ENCODE results near the gene SNF8. TPM values are rescaled to one million over a fixed set of nuclear protein-coding genes. Genes with fewer than 3 reads are reported as not detected.

Gene SNF8
- total RNA-seq, 1 donor from 2014 or later = 143 TPM

GRCh38 chr17:48893646-48894508 is 50.8 kb downstream of the SNF8 start:
- peaks cover 3% of the 10 kb centered on the region for H3K27me3 Mint-ChIP-seq
- H3K4me3 Mint-ChIP-seq = peak overlapping the region; percentile 90
- H3K9me3 Mint-ChIP-seq = no peaks in the 10 kb centered on the region
- H3K36me3 Mint-ChIP-seq (ENCODE audit: low read depth) = peaks cover 24% of the 10 kb centered on the region
- DNase-seq = no peak
- intact Hi-C loops (cut with micrococcal nuclease) = loop anchor here (10.0 kb wide), 1 partner anchor 789 kb away; the partner anchor contains the start of genes CBX1 and SNX11
- peaks cover 18% of the 10 kb centered on the region for H3K4me1 Mint-ChIP-seq
- H3K27ac Mint-ChIP-seq = no peak overlapping the region

- Mint-ChIP-seq H3K27ac (peak overlapping the region; percentile 97), H3K36me3 (ENCODE audit: low read depth) (peaks cover 24% of the 10 kb centered on the region), H3K4me3 (peak overlapping the region; percentile 90), H3K27me3 (peaks cover 3% of the 10 kb centered on the region), H3K9me3 (no peaks in the 10 kb centered on the region), H3K4me1 (peaks cover 18% of the 10 kb centered on the region)
- DNase-seq = no peak
- intact Hi-C loops (cut with micrococcal nuclease) = loop anchor here (1.0 to 10.0 kb wide), 5 partner anchors 15 to 788 kb away; partner anchors contain the start of genes CALCOCO2, CBX1, SNF8 and SNX11
Observed at GRCh38 chr17:48892940-48893645, 51.5 kb downstream of the SNF8 start.

- no peak overlapping the region for H3K27ac Mint-ChIP-seq
- DNase-seq = no peak
- no peaks in the 10 kb centered on the region for H3K9me3 Mint-ChIP-seq
- intact Hi-C loops (cut with micrococcal nuclease) = loop anchor here (10.0 kb wide), 1 partner anchor 785 kb away; the partner anchor contains the start of genes CBX1 and SNX11
- peaks cover 3% of the 10 kb centered on the region for H3K27me3 Mint-ChIP-seq
- H3K36me3 Mint-ChIP-seq (ENCODE audit: low read depth) = peaks cover 10% of the 10 kb centered on the region
- no peak overlapping the region for H3K4me3 Mint-ChIP-seq
- H3K4me1 Mint-ChIP-seq = peaks cover 10% of the 10 kb centered on the region
Observed at GRCh38 chr17:48890086-48890485, 54.6 kb downstream of the SNF8 start.

GRCh38 chr17:48883171-48883570 is 61.5 kb downstream of the SNF8 start:
- Mint-ChIP-seq H3K4me1 (peaks cover 8% of the 10 kb centered on the region), H3K4me3 (no peak overlapping the region), H3K36me3 (ENCODE audit: low read depth) (no peaks in the 10 kb centered on the region), H3K9me3 (no peaks in the 10 kb centered on the region), H3K27ac (no peak overlapping the region), H3K27me3 (no peaks in the 10 kb centered on the region)
- no peak for DNase-seq
- intact Hi-C loops (cut with micrococcal nuclease) = no loop called here

- Mint-ChIP-seq H3K27ac (no peak overlapping the region), H3K36me3 (ENCODE audit: low read depth) (no peaks in the 10 kb centered on the region), H3K9me3 (no peaks in the 10 kb centered on the region), H3K27me3 (peaks cover 3% of the 10 kb centered on the region), H3K4me3 (no peak overlapping the region), H3K4me1 (peaks cover 11% of the 10 kb centered on the region)
- intact Hi-C loops (cut with micrococcal nuclease) = no loop called here
- DNase-seq = no peak
Observed at GRCh38 chr17:48882272-48882671, 62.4 kb downstream of the SNF8 start.

Other genes starting within 250 kb of the SNF8 start
- gene PRAC1, start 222.3 kb downstream of the SNF8 start, total RNA-seq = not detected in 2 replicates
- gene PRAC2, start 221.7 kb downstream of the SNF8 start, total RNA-seq = not detected in 2 replicates
- not detected in 2 replicates for gene HOXB13, start 216.1 kb downstream of the SNF8 start, total RNA-seq
- not detected in 2 replicates for gene TTLL6, start 127.6 kb downstream of the SNF8 start, total RNA-seq
- gene CALCOCO2, start 113.8 kb downstream of the SNF8 start, total RNA-seq = 48.1 and 52.8 TPM in 2 replicates
- gene ATP5MC1, start 52.1 kb downstream of the SNF8 start, total RNA-seq = 160 and 176 TPM in 2 replicates
- 89.3 and 91.4 TPM in 2 replicates for gene UBE2Z, start 36.4 kb downstream of the SNF8 start, total RNA-seq
- not detected in 2 replicates for gene GIP, start 23.8 kb upstream of the SNF8 start, total RNA-seq
- 0.09 TPM in 1 of 2 replicates, not detected in the other for gene IGF2BP1, start 52.5 kb upstream of the SNF8 start, total RNA-seq
- 0.02 and 0.05 TPM in 2 replicates for gene B4GALNT2, start 187.9 kb upstream of the SNF8 start, total RNA-seq

Measured in activated CD4-positive, alpha-beta T cell treated with anti-CD3 and anti-CD28 coated beads, Interleukin-2, amount 10 ng/mL, durations not matched to agents 24 days and 14 days (primary cell).